Natural killer cell (primary cell): ENCODE results near the gene PDLIM7. TPM values are rescaled to one million over a fixed set of nuclear protein-coding genes. Genes with fewer than 3 reads are reported as not detected.
"Not testable (repeated sequence)": the region's sequence is repeated elsewhere in the genome, so short reads cannot be mapped to it uniquely, and the experiment has no call there.

Source experiments
- ATAC-seq, 3 donors: fragments of 150-1000 bp in 2 of 3; fragments of 200-7000 bp in 1 of 3; cut with Tn5 transposase; 1 replicate in 1 of 3; 2 replicates in 2 of 3; pipeline ENCODE4 v1.10.0; 2021; ENCODE audit warnings: mild to moderate bottlenecking in 2 of 3, moderate library complexity in 2 of 3
- DNase-seq, 2 donors: peaks; one replicate each; pipeline versions ENCODE4 v3.0.0 to v3.0.0-alpha.2; 2013 to 2021; ENCODE audit warnings: mixed read lengths in 1 of 2
- H3K27ac ChIP-seq: one replicate; pipeline ENCODE4 v1.5.1; 2013; ENCODE audit warnings: mild to moderate bottlenecking, low read length
- H3K27me3 ChIP-seq: one replicate; pipeline ENCODE4 v1.6.1; 2013; ENCODE audit warnings: low read length; ENCODE audit not compliant: control insufficient read depth, insufficient read depth
- H3K36me3 ChIP-seq: one replicate; pipeline ENCODE4 v1.6.1; 2013; ENCODE audit warnings: low read length; ENCODE audit not compliant: control insufficient read depth, insufficient read depth
- H3K4me1 ChIP-seq: one replicate; pipeline ENCODE4 v1.6.1; 2013; ENCODE audit warnings: low read length; ENCODE audit not compliant: control insufficient read depth, insufficient read depth
- H3K4me3 ChIP-seq: one replicate; pipeline ENCODE4 v1.5.1; 2013; ENCODE audit warnings: low read length
- H3K9me3 ChIP-seq: one replicate; pipeline ENCODE4 v1.6.1; 2013; ENCODE audit warnings: low read length; ENCODE audit not compliant: control insufficient read depth, insufficient read depth
- H3K27ac Mint-ChIP-seq, 2 donors: one replicate each; pipeline ENCODE4 v1.8.0; 2022; ENCODE audit warnings: mild to moderate bottlenecking in 2 of 2, mixed read lengths in 2 of 2, moderate library complexity in 1 of 2
- H3K27me3 Mint-ChIP-seq, 2 donors: one replicate each; pipeline ENCODE4 v1.8.0; 2022; ENCODE audit warnings: low read depth in 2 of 2, mixed read lengths in 2 of 2
- H3K36me3 Mint-ChIP-seq: one replicate; pipeline ENCODE4 v1.8.0; 2022; ENCODE audit warnings: mixed read lengths
- H3K4me1 Mint-ChIP-seq, 2 donors: one replicate each; pipeline ENCODE4 v1.8.0; 2022; ENCODE audit warnings: mixed read lengths in 2 of 2
- H3K4me3 Mint-ChIP-seq: one replicate; pipeline ENCODE4 v1.8.0; 2022; ENCODE audit warnings: mild to moderate bottlenecking, moderate library complexity, mixed read lengths
- H3K9me3 Mint-ChIP-seq, 2 donors: one replicate each; pipeline ENCODE4 v1.8.0; 2022; ENCODE audit warnings: mixed read lengths in 2 of 2
- CTCF ChIP-seq: fragments of 200-600 bp; IDR thresholded peaks from one replicate; pipeline ENCODE4 v1.8.0; 2022; ENCODE audit warnings: antibody characterized with exemption
- WGBS: methylation state at CpG from one replicate; pipeline ENCODE4 v1.1.7; 2013; ENCODE audit warnings: missing lambda C conversion rate; ENCODE audit not compliant: insufficient coverage; 5-methylcytosine and 5-hydroxymethylcytosine counted together
- intact Hi-C: fragments of 100-400 bp; cut with micrococcal nuclease; formaldehyde crosslinking; loops from one replicate; pipeline ENCODE4 v1.14.2; 2022
- total RNA-seq, 4 donors: library from RNA; stranded (reverse); fragments of 120-200 nt in 1 of 4; gene quantifications; one replicate each; pipeline versions ENCODE4 v1.2.3 to v1.2.4, GENCODE V29; 2013 to 2022

Gene PDLIM7
- total RNA-seq, 3 donors from 2014 or later (not counting 1 experiment from before 2014, with no cell fraction given) = 9.7 to 58.7 (median 14.7) TPM

- Mint-ChIP-seq H3K4me3 (no peak overlapping the region), H3K9me3 (no peaks in the 10 kb centered on the region), H3K4me1 (peaks cover 0 to 9% of the 10 kb centered on the region in 2 donors), H3K27ac (no peak overlapping the region), H3K36me3 (no peaks in the 10 kb centered on the region), H3K27me3 (peaks cover 0 to 4% of the 10 kb centered on the region in 2 donors)
- H3K4me1 ChIP-seq = peaks cover 2% of the 10 kb centered on the region
- intact Hi-C loops = no loop called here
- H3K4me3 ChIP-seq = no peak overlapping the region
- 94% methylated on average over 15 of the region's 15 CpGs for WGBS
- no peaks in the 10 kb centered on the region for H3K36me3 ChIP-seq
- DNase-seq = no peak
- no peaks in the 10 kb centered on the region for H3K9me3 ChIP-seq
- no peak for TF ChIP-seq CTCF
- H3K27ac ChIP-seq = no peak overlapping the region
- no peak for ATAC-seq
- no peaks in the 10 kb centered on the region for H3K27me3 ChIP-seq
These were observed 9.4 kb downstream of the PDLIM7 start for GRCh38 chr5:177487975-177488374.

DNA sequence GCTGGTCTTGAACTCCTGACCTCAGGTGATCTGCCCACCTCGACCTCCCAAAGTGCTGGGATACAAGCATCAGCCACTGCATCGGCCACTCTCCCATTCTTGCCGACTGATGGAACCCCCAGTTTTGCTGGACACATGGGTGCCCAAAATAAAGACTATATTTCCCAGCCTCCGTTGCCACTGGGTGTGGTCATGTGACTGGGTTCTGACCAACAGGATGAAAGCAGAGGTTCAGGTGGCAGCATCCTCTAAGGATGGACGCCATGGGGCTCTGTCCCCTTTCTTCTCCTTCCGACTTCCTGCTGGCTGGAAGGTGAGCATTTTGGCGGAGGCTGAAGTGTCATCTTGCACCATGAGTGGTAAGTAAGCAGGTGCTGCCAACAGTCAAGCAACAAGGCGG lies 10.3 kb downstream of the PDLIM7 start:
- no peak for TF ChIP-seq CTCF

GRCh38 chr5:177486256-177486655 lies 11.1 kb downstream of the PDLIM7 start:
- WGBS = 95% methylated on average over 3 of the region's 3 CpGs
- DNase-seq (no peak), ATAC-seq (no peak)
- intact Hi-C loops = no loop called here
- peaks cover 0 to 5% of the 10 kb centered on the region in 2 donors for H3K4me1 Mint-ChIP-seq
- H3K36me3 Mint-ChIP-seq = no peaks in the 10 kb centered on the region
- H3K27ac Mint-ChIP-seq = no peak overlapping the region
- H3K4me1 ChIP-seq = no peaks in the 10 kb centered on the region
- H3K27me3 Mint-ChIP-seq = peaks cover 0 to 4% of the 10 kb centered on the region in 2 donors
- H3K4me3 Mint-ChIP-seq = no peak overlapping the region
- no peaks in the 10 kb centered on the region for H3K36me3 ChIP-seq
- no peaks in the 10 kb centered on the region for H3K9me3 ChIP-seq
- no peaks in the 10 kb centered on the region for H3K9me3 Mint-ChIP-seq
- H3K27ac ChIP-seq = no peak overlapping the region
- no peaks in the 10 kb centered on the region for H3K27me3 ChIP-seq
- no peak overlapping the region for H3K4me3 ChIP-seq
- no peak for TF ChIP-seq CTCF

More for the DNA sequence above, 10.3 kb downstream of the PDLIM7 start:
- H3K4me1 ChIP-seq = no peaks in the 10 kb centered on the region
- no peak overlapping the region for H3K4me3 ChIP-seq
- intact Hi-C loops = no loop called here
- no peak overlapping the region for H3K4me3 Mint-ChIP-seq
- peaks cover 0 to 5% of the 10 kb centered on the region in 2 donors for H3K4me1 Mint-ChIP-seq
- WGBS = 91% methylated on average over 8 of the region's 8 CpGs
- no peaks in the 10 kb centered on the region for H3K36me3 ChIP-seq
- H3K27ac Mint-ChIP-seq = no peak overlapping the region
- no peaks in the 10 kb centered on the region for H3K9me3 Mint-ChIP-seq
- DNase-seq = no peak
- no peaks in the 10 kb centered on the region for H3K9me3 ChIP-seq
- peaks cover 0 to 4% of the 10 kb centered on the region in 2 donors for H3K27me3 Mint-ChIP-seq
- H3K27me3 ChIP-seq = no peaks in the 10 kb centered on the region
- no peak overlapping the region for H3K27ac ChIP-seq
- H3K36me3 Mint-ChIP-seq = no peaks in the 10 kb centered on the region
- ATAC-seq = no peak

DNA sequence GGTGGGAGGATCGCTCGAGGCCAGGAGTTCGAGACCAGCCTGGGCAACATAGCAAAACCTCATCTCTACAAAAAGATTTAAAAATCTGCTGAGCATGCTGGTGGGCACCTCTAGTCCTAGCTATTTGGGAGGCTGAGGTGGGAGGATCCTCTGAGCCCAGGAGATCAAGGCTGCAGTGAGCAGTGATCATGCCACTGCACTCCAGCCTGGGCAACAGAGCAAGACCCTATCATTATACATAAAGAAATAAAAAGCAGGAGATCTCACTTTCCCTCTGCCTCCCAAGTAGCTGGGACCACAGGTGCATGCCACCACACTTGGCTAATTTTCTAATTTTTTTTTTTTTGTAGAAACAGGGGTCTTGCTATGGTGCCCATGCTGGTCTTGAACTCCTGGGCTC lies 11.7 kb downstream of the PDLIM7 start:
- H3K9me3 Mint-ChIP-seq, H3K36me3 ChIP-seq, H3K4me1 Mint-ChIP-seq, H3K9me3 ChIP-seq, H3K27ac Mint-ChIP-seq, H3K4me3 ChIP-seq, H3K27me3 Mint-ChIP-seq, ATAC-seq, H3K36me3 Mint-ChIP-seq, H3K4me1 ChIP-seq, DNase-seq, H3K4me3 Mint-ChIP-seq, H3K27ac ChIP-seq, intact Hi-C loops, H3K27me3 ChIP-seq: not testable (repeated sequence)
- 100% methylated on average over 2 of the region's 3 CpGs for WGBS
